HG02798 (cell line): Measurements from ENCODE around the gene RPL10A.

ENCODE experiments used
- ATAC-seq: cut with Tn5 transposase; IDR thresholded peaks from one replicate; pipeline ENCODE4 v1.9.1; 2021; ENCODE audit warnings: mild to moderate bottlenecking; ENCODE audit not compliant: unreplicated experiment, poor library complexity

Gene RPL10A

GRCh38 chr6:35489995-35490791, 22.0 kb downstream of the RPL10A start:
- no peak for ATAC-seq

- no peak for ATAC-seq
Observed at GRCh38 chr6:35490821-35491557, 22.8 kb downstream of the RPL10A start.

GRCh38 chr6:35491558-35492257, 23.5 kb downstream of the RPL10A start:
- ATAC-seq: no peak

- no peak for ATAC-seq
Observed at GRCh38 chr6:35492258-35492973, 24.2 kb downstream of the RPL10A start.

- no peak for ATAC-seq
Observed at GRCh38 chr6:35492974-35493284, 24.7 kb downstream of the RPL10A start.

GRCh38 chr6:35493307-35493983, 25.2 kb downstream of the RPL10A start:
- no peak for ATAC-seq

GRCh38 chr6:35494161-35494563, 26.0 kb downstream of the RPL10A start:
- ATAC-seq: no peak

- no peak for ATAC-seq
Observed at GRCh38 chr6:35495258-35496035, 27.2 kb downstream of the RPL10A start.

- no peak for ATAC-seq
Observed at GRCh38 chr6:35496036-35496840, 28.0 kb downstream of the RPL10A start.

- peak; percentile 45 for ATAC-seq
Observed at GRCh38 chr6:35496841-35497570, 28.8 kb downstream of the RPL10A start, which contains the start of gene TEAD3. TSS of gene TEAD3 (minus strand) at chr6:35497079.

- ATAC-seq: no peak
Observed at GRCh38 chr6:35497571-35498421, 29.6 kb downstream of the RPL10A start.

- no peak for ATAC-seq
Observed at GRCh38 chr6:35498422-35499067, 30.3 kb downstream of the RPL10A start.

- ATAC-seq: no peak
Observed at GRCh38 chr6:35499372-35499771, 31.2 kb downstream of the RPL10A start.

- ATAC-seq: no peak
Observed at GRCh38 chr6:35500782-35501181, 32.6 kb downstream of the RPL10A start.

- ATAC-seq: no peak
Observed at GRCh38 chr6:35501784-35502183, 33.6 kb downstream of the RPL10A start.

- ATAC-seq: no peak
Observed at GRCh38 chr6:35503534-35503933, 35.3 kb downstream of the RPL10A start.
